Heart right ventricle (tissue), 16 donors: ENCODE data around the gene PRR5. TPM values are rescaled to one million over a fixed set of nuclear protein-coding genes. Genes with fewer than 3 reads are reported as not detected.

Experiments used
- ATAC-seq, 8 donors: fragments of 200-7000 bp; cut with Tn5 transposase; one replicate each; pipeline ENCODE4 v1.9.1; 2020; ENCODE audit warnings: mild to moderate bottlenecking in 8 of 8, moderate library complexity in 8 of 8, moderate number of reproducible peaks in 1 of 8
- DNase-seq, 2 donors: peaks; one replicate each; pipeline ENCODE4 v3.0.0-alpha.2; 2020
- H3K27ac ChIP-seq, 10 donors: fragments of 200-600 bp; sonication (generic) in 2 of 10; one replicate each; pipeline versions ENCODE4 v1.5.0 to v1.8.0; 2020 to 2022; ENCODE audit warnings: mild to moderate bottlenecking in 3 of 10
- H3K27me3 ChIP-seq, 7 donors: fragments of 200-600 bp; one replicate each; pipeline ENCODE4 v1.8.0; 2021 to 2022; ENCODE audit warnings: mild to moderate bottlenecking in 2 of 7
- H3K36me3 ChIP-seq, 9 donors: fragments of 200-600 bp; sonication (generic) in 1 of 9; one replicate each; pipeline versions ENCODE4 v1.5.0 to v1.8.0; 2020 to 2022; ENCODE audit warnings: mild to moderate bottlenecking in 2 of 9
- H3K4me1 ChIP-seq, 9 donors: fragments of 200-600 bp; sonication (generic) in 1 of 9; one replicate each; pipeline versions ENCODE4 v1.5.0 to v1.8.0; 2020 to 2022; ENCODE audit warnings: mild to moderate bottlenecking in 4 of 9
- H3K4me3 ChIP-seq, 10 donors: fragments of 200-600 bp; sonication (generic) in 2 of 10; one replicate each; pipeline versions ENCODE4 v1.5.0 to v1.8.0; 2020 to 2022; ENCODE audit warnings: mild to moderate bottlenecking in 7 of 10, moderate library complexity in 2 of 10
- H3K9me3 ChIP-seq, 11 donors: fragments of 200-600 bp in 10 of 11; sonication (generic) in 2 of 11; one replicate each; pipeline versions ENCODE4 v1.5.0 to v1.8.0; 2013 to 2022; ENCODE audit warnings: mild to moderate bottlenecking in 2 of 11, control low read depth in 1 of 11, moderate library complexity in 1 of 11
- CTCF ChIP-seq, 9 donors: fragments of 200-600 bp; sonication (generic) in 2 of 9; IDR thresholded peaks; one replicate each; pipeline versions ENCODE4 v1.5.0 to v1.8.0; 2021 to 2022; ENCODE audit warnings: antibody characterized with exemption in 9 of 9, mild to moderate bottlenecking in 5 of 9, moderate library complexity in 1 of 9
- WGBS, 2 donors: extraction: QIAGEN DNeasy Blood & Tissue Kit; methylation state at CpG; one replicate each; pipeline ENCODE4 v1.1.7; 2013; ENCODE audit warnings: inconsistent platforms in 1 of 2; 5-methylcytosine and 5-hydroxymethylcytosine counted together
- intact Hi-C, 10 donors: fragments of 100-400 bp; cut with DNase I; formaldehyde crosslinking; loops; one replicate each; pipeline versions ENCODE4 v1.11.1 to v1.14.2; 2022
- polyA plus RNA-seq, 2 donors: library from polyadenylated mRNA; stranded (reverse); fragments of 200-250 nt; gene quantifications; one replicate each; pipeline ENCODE4 v1.2.3, GENCODE V29; 2013
- total RNA-seq, 10 donors: library from RNA; stranded (reverse); fragmentation: NEBNext Ultra II Directional in 3 of 10; extraction: Animal tissue kit (Norgen Biotek cat#: 25700) in 3 of 10; gene quantifications; one replicate each; pipeline versions ENCODE4 v1.2.1 to v1.2.4, GENCODE V29; 2021 to 2023
- donor health status: Arrhythmogenic right ventricular cardiomyopathy.
- donor health status: ischemic (EF 13 %, LVEDD 7.1; RV severe dilation, severe dysfunction).
- donor health status: healthy with polysubstance abuse.
- donor health status: DM: no; HTN: yes; CAD: no.
- donor health status: DM: no; HTN: no; CAD: no.
- donor health status: ischemic (EF 25% LVEDD 6.9; RV normal size, moderate dysfunction).
- donor health status: ischemic (EF 25% LVEDD 5.7; RV mildly dilated, moderate dysfunction).
- donor health status: healthy.
- donor health status: DM: yes; HTN: yes; CAD: no.
- donor health status: Ischemic cardiomyopathy.
- donor health status: ischemic (EF 35%, LVEDD 5.7; RV mildly dilated, moderate dysfunction).
- donor health status: nonischemic (EF 11% LVEDD 7.7; RV severe dilation, severe dysfunction).
- donor health status: DM: yes; HTN: yes; CAD: no.
- donor health status: PGD.
- donor health status: ischemic (EF 29% LVEDD 5.4; RV normal size, mild dysfunction).
- donor health status: nonischemic (EF 23%, LVEDD 6.1; RV moderate dilation, normal function).

Gene PRR5
- total and polyA plus RNA-seq, 12 donors = 0.96 to 4.8 (median 2.9) TPM

GRCh38 chr22:44680058-44680457 lies 21.9 kb upstream of the PRR5 start:
- no peaks in the 10 kb centered on the region for H3K9me3 ChIP-seq
- DNase-seq = no peak
- WGBS, 2 donors = 63% methylated on average over 5 of the region's 5 CpGs
- no peak for TF ChIP-seq CTCF (IDR thresholded peaks at IDR 0.05)
- intact Hi-C loops = no loop called here
- H3K27ac ChIP-seq = no peak overlapping the region
- peaks cover 0 to 17% (median 0%) of the 10 kb centered on the region in 7 donors for H3K27me3 ChIP-seq
- no peaks in the 10 kb centered on the region for H3K36me3 ChIP-seq
- no peak overlapping the region for H3K4me3 ChIP-seq
- ATAC-seq = no peak
- peaks cover 3 to 29% (median 11%) of the 10 kb centered on the region in 9 donors for H3K4me1 ChIP-seq

GRCh38 chr22:44680481-44680894 lies 21.5 kb upstream of the PRR5 start:
- Histone ChIP-seq H3K27me3 (peaks cover 0 to 17% (median 0%) of the 10 kb centered on the region in 7 donors), H3K4me1 (peaks cover 3 to 31% (median 13%) of the 10 kb centered on the region in 9 donors), H3K36me3 (no peaks in the 10 kb centered on the region), H3K27ac (no peak overlapping the region), H3K9me3 (no peaks in the 10 kb centered on the region), H3K4me3 (no peak overlapping the region)
- DNase-seq (no peak), ATAC-seq (no peak)
- 61 to 62% methylated on average over 7 of the region's 7 CpGs for WGBS, 2 donors
- TF ChIP-seq CTCF (IDR thresholded peaks at IDR 0.05) = no peak
- intact Hi-C loops = no loop called here

- 81 to 82% methylated on average over 11 of the region's 11 CpGs for WGBS, 2 donors
- Histone ChIP-seq H3K36me3 (no peaks in the 10 kb centered on the region), H3K4me3 (no peak overlapping the region), H3K4me1 (peaks cover 0 to 29% (median 8%) of the 10 kb centered on the region in 9 donors), H3K9me3 (no peaks in the 10 kb centered on the region), H3K27ac (no peak overlapping the region), H3K27me3 (peaks cover 0 to 2% (median 0%) of the 10 kb centered on the region in 7 donors)
- intact Hi-C loops = no loop called here
- ATAC-seq = no peak
- no peak for TF ChIP-seq CTCF (IDR thresholded peaks at IDR 0.05)
- no peak for DNase-seq
Observed at GRCh38 chr22:44682556-44683168, 19.3 kb upstream of the PRR5 start.

GRCh38 chr22:44683237-44683636 lies 18.8 kb upstream of the PRR5 start:
- intact Hi-C loops = no loop called here
- no peaks in the 10 kb centered on the region for H3K9me3 ChIP-seq
- no peak overlapping the region for H3K4me3 ChIP-seq
- ATAC-seq (no peak), DNase-seq (no peak)
- no peak for TF ChIP-seq CTCF (IDR thresholded peaks at IDR 0.05)
- no peaks in the 10 kb centered on the region for H3K36me3 ChIP-seq
- H3K27me3 ChIP-seq = no peaks in the 10 kb centered on the region
- H3K4me1 ChIP-seq = peaks cover 0 to 29% (median 8%) of the 10 kb centered on the region in 9 donors
- 81 to 86% methylated on average over 5 of the region's 5 CpGs for WGBS, 2 donors
- H3K27ac ChIP-seq = no peak overlapping the region
